ENCODE data around the gene C1orf159. TPM values are rescaled to one million over a fixed set of nuclear protein-coding genes. Genes with fewer than 3 reads are reported as not detected.

The C1orf159 gene
- polyA plus RNA-seq, 1 donor (not counting 4 experiments of a cell fraction or from before 2014, with no cell fraction given): 6.1 TPM

- DNase-seq (ENCODE audit: low read depth, low spot score): no peak
- H3K9ac ChIP-seq (ENCODE audit: control insufficient read depth, extremely low read depth, insufficient read depth, low read length): no peak overlapping the region
- peaks cover 43% of the 10 kb centered on the region for H4K20me1 ChIP-seq (ENCODE audit: control insufficient read depth, extremely low read depth, insufficient read depth, low read length)
- H2AFZ ChIP-seq (ENCODE audit: control insufficient read depth, low read length): no peak overlapping the region
- peaks cover 5% of the 10 kb centered on the region for H3K9me1 ChIP-seq (ENCODE audit: control insufficient read depth, extremely low read depth, insufficient read depth, low read length)
- no peaks in the 10 kb centered on the region for H3K27me3 ChIP-seq (ENCODE audit: control insufficient read depth, extremely low read depth, insufficient read depth, low read length)
- H3K4me1 ChIP-seq (ENCODE audit: control insufficient read depth, extremely low read depth, insufficient read depth, low read length): peaks cover 6% of the 10 kb centered on the region
- no peak for TF ChIP-seq EZH2 (IDR thresholded peaks at IDR 0.05; ENCODE audit: low read length)
- peak in 1 of 3 experiments; percentile 15 for TF ChIP-seq CTCF (optimal IDR thresholded peaks at IDR 0.05 in 1 of 3, IDR thresholded peaks at IDR 0.05 in 1 of 3, conservative IDR thresholded peaks at IDR 0.05 in 1 of 3; ENCODE audit: extremely low read depth in 1 of 3, insufficient read depth in 2 of 3, low read length in 3 of 3)
- H3K4me3 ChIP-seq (ENCODE audit: control insufficient read depth in 2 of 3, extremely low read depth in 1 of 3, insufficient read depth in 2 of 3, low read depth in 1 of 3, low read length in 3 of 3): no peak overlapping the region
- peaks cover 23 to 30% of the 10 kb centered on the region in 2 experiments for H3K36me3 ChIP-seq (ENCODE audit: control insufficient read depth in 2 of 2, extremely low read depth in 1 of 2, insufficient read depth in 2 of 2, low read length in 2 of 2)
- no peak for FAIRE-seq
- H3K9me3 ChIP-seq (ENCODE audit: control insufficient read depth, low read depth, low read length): no peaks in the 10 kb centered on the region
- H3K79me2 ChIP-seq (ENCODE audit: control insufficient read depth, insufficient read depth, low read length): peaks cover 50% of the 10 kb centered on the region
- no peak overlapping the region for H3K27ac ChIP-seq (ENCODE audit: control insufficient read depth, insufficient read depth, low read length)
- dilution Hi-C loops (cut with MboI; ENCODE audit: extremely low pct_ligation_motif_present, low sequenced_read_pairs): no loop called here
- H3K4me2 ChIP-seq (ENCODE audit: control insufficient read depth, extremely low read depth, insufficient read depth, low read depth, low read length): peak overlapping the region; percentile 45
Measured at GRCh38 chr1:1032424-1032823, 83.5 kb downstream of the C1orf159 start.

Other genes with a start within 250 kb of the C1orf159 start
- gene SAMD11, start 192.2 kb downstream of the C1orf159 start, polyA plus RNA-seq: 0.03 TPM in 1 of 3 replicates, not detected in the others
- 51.0 to 74.0 TPM (median 51.8 TPM) in 3 replicates for gene NOC2L, start 156.8 kb downstream of the C1orf159 start, polyA plus RNA-seq
- gene KLHL17, start 155.5 kb downstream of the C1orf159 start, polyA plus RNA-seq: 6.5 to 17.8 TPM (median 8.5 TPM) in 3 replicates
- gene PLEKHN1, start 149.6 kb downstream of the C1orf159 start, polyA plus RNA-seq: 2.5 to 4.9 TPM (median 3.8 TPM) in 3 replicates
- gene PERM1, start 134.0 kb downstream of the C1orf159 start, polyA plus RNA-seq: not detected in 3 replicates
- 3.0 to 14.7 TPM (median 3.1 TPM) in 3 replicates for gene HES4, start 116.0 kb downstream of the C1orf159 start, polyA plus RNA-seq
- 222 to 711 TPM (median 246 TPM) in 3 replicates for gene ISG15, start 102.6 kb downstream of the C1orf159 start, polyA plus RNA-seq
- 72.4 to 128 TPM (median 115 TPM) in 3 replicates for gene AGRN, start 96.0 kb downstream of the C1orf159 start, polyA plus RNA-seq
- 0.22 to 0.45 TPM (median 0.32 TPM) in 3 replicates for gene RNF223, start 41.8 kb downstream of the C1orf159 start, polyA plus RNA-seq
- gene TTLL10, start 57.8 kb upstream of the C1orf159 start, polyA plus RNA-seq: not detected in 3 replicates
- gene TNFRSF18, start 90.5 kb upstream of the C1orf159 start, polyA plus RNA-seq: 0.09 to 0.63 TPM (median 0.21 TPM) in 3 replicates
- gene TNFRSF4, start 98.1 kb upstream of the C1orf159 start, polyA plus RNA-seq: 0.04 TPM in 1 of 3 replicates, not detected in the others
- 63.5 to 103 TPM (median 66.3 TPM) in 3 replicates for gene SDF4, start 115.9 kb upstream of the C1orf159 start, polyA plus RNA-seq
- 6.8 to 9.5 TPM (median 7.8 TPM) in 3 replicates for gene B3GALT6, start 116.1 kb upstream of the C1orf159 start, polyA plus RNA-seq
- gene C1QTNF12, start 130.6 kb upstream of the C1orf159 start, polyA plus RNA-seq: 0.15 to 0.46 TPM (median 0.18 TPM) in 3 replicates
- gene UBE2J2, start 157.8 kb upstream of the C1orf159 start, polyA plus RNA-seq: 18.2 to 37.3 TPM (median 27.0 TPM) in 3 replicates
- 0.08 to 0.32 TPM (median 0.16 TPM) in 3 replicates for gene SCNN1D, start 164.3 kb upstream of the C1orf159 start, polyA plus RNA-seq
- 13.4 to 45.8 TPM (median 17.4 TPM) in 3 replicates for gene ACAP3, start 191.8 kb upstream of the C1orf159 start, polyA plus RNA-seq
- 11.4 to 20.5 TPM (median 14.9 TPM) in 3 replicates for gene PUSL1, start 192.5 kb upstream of the C1orf159 start, polyA plus RNA-seq
- gene INTS11, start 208.6 kb upstream of the C1orf159 start, polyA plus RNA-seq: 70.4 to 89.8 TPM (median 76.9 TPM) in 3 replicates
- 5.8 to 14.0 TPM (median 11.8 TPM) in 3 replicates for gene CPTP, start 208.7 kb upstream of the C1orf159 start, polyA plus RNA-seq
- gene TAS1R3, start 215.2 kb upstream of the C1orf159 start, polyA plus RNA-seq: 0.01 to 0.08 TPM (median 0.04 TPM) in 3 replicates
- 28.1 to 68.6 TPM (median 31.6 TPM) in 3 replicates for gene DVL1, start 233.3 kb upstream of the C1orf159 start, polyA plus RNA-seq
- 0.05 to 0.14 TPM in 2 of 3 replicates, not detected in the other for gene MXRA8, start 242.5 kb upstream of the C1orf159 start, polyA plus RNA-seq

All from keratinocyte (primary cell).